ENCODE measurements around the gene EPDR1.

GRCh38 chr7:37961251-37961650 is 40.8 kb downstream of the EPDR1 start:
- no peak for TF ChIP-seq CTCF (IDR thresholded peaks at IDR 0.05)
- no peak for TF ChIP-seq POLR2A (IDR thresholded peaks at IDR 0.05)

Measured in uterus (tissue), 2 donors.